ENCODE measurements around the gene NUDT14. TPM values are rescaled to one million over a fixed set of nuclear protein-coding genes. Genes with fewer than 3 reads are reported as not detected.

Gene NUDT14
- total RNA-seq, 1 donor from 2014 or later = 39.1 TPM

DNA sequence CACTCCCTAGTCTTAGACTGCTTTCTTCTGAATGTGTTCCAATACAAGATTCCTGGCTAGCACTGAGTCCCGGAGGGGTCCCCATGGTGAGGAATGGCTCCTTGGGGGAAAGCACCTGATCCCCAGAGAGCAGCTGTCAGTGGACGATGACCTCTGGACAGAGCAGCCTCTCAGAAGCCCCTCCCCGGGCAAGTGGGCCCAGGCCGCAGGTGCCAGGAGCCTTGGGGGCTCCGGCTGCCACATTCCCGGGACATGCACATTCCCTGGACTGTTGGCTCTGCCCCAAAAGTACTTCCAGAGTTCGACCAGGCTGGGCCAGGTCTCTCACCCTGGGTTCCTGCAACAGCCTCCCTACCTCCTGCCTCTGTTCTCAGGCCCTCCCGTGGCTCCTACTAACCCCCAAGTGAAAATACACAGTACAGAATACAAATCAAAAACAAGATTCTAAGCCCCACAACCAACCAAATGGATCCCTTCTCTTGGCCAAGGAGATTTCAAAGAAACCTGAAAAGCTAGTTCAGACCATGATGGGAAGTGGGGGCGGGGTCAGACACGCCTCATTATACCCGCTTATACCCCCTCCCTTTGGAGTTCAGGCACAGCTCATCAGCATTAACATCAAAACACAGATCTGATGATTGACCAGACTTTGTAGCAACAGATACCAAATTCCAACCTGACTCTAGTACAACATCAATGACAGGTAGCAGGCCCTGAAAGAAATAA lies 43.9 kb upstream of the NUDT14 start:
- H3K27me3 Mint-ChIP-seq (ENCODE audit: unreplicated experiment) = no peaks in the 10 kb centered on the region
- no peak overlapping the region for H3K27ac Mint-ChIP-seq (ENCODE audit: unreplicated experiment)
- TF ChIP-seq, protein P1, sequence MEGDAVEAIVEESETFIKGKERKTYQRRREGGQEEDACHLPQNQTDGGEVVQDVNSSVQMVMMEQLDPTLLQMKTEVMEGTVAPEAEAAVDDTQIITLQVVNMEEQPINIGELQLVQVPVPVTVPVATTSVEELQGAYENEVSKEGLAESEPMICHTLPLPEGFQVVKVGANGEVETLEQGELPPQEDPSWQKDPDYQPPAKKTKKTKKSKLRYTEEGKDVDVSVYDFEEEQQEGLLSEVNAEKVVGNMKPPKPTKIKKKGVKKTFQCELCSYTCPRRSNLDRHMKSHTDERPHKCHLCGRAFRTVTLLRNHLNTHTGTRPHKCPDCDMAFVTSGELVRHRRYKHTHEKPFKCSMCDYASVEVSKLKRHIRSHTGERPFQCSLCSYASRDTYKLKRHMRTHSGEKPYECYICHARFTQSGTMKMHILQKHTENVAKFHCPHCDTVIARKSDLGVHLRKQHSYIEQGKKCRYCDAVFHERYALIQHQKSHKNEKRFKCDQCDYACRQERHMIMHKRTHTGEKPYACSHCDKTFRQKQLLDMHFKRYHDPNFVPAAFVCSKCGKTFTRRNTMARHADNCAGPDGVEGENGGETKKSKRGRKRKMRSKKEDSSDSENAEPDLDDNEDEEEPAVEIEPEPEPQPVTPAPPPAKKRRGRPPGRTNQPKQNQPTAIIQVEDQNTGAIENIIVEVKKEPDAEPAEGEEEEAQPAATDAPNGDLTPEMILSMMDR (IDR thresholded peaks at IDR 0.05) = no peak
- no peaks in the 10 kb centered on the region for H3K9me3 Mint-ChIP-seq (ENCODE audit: unreplicated experiment)
- DNase-seq (ENCODE audit: extremely low spot score, unreplicated experiment) = no peak
- no peak overlapping the region for H3K4me3 Mint-ChIP-seq (ENCODE audit: unreplicated experiment)
- peaks cover 21% of the 10 kb centered on the region for H3K36me3 Mint-ChIP-seq (ENCODE audit: unreplicated experiment)
- no peaks in the 10 kb centered on the region for H3K4me1 Mint-ChIP-seq (ENCODE audit: unreplicated experiment)

DNA sequence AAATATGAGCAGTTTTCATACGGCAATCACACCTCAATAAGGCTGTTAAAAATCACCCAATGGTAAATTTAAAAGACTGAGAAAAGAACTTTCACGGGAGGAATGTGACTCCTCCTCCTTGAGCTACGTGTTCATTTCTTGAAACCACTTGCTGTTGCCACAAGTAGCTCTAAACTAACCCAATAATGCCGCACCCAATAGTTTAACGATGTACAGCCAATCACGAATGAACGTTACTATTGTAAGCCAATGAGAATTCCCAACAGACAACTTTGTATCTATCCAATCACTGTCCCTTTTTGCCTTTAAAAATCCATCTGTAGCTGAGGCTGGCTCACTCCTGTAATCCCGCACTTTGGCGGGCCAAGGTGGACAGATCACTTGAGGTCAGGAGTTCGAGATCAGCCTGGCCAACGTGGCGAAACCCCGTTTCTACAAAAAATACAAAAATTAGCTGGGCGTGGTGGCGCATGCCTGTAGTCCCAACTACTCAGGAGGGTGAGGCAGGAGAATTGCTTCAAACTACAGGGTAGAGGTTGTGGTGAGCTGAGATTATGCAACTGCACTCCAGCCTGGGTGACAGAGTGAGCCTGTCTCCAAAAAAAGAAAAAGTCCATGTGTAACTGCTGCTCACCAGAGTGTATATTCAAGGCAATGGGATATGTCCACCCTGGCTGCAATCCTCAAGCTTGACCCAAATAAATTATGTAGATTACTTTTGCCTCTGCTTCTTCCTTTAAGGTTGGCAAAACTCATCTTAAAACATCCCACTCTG lies 42.8 kb upstream of the NUDT14 start:
- no peaks in the 10 kb centered on the region for H3K27me3 Mint-ChIP-seq (ENCODE audit: unreplicated experiment)
- no peak overlapping the region for H3K27ac Mint-ChIP-seq (ENCODE audit: unreplicated experiment)
- TF ChIP-seq, protein P1 (IDR thresholded peaks at IDR 0.05) = no peak
- DNase-seq (ENCODE audit: extremely low spot score, unreplicated experiment) = no peak
- no peaks in the 10 kb centered on the region for H3K4me1 Mint-ChIP-seq (ENCODE audit: unreplicated experiment)
- no peaks in the 10 kb centered on the region for H3K9me3 Mint-ChIP-seq (ENCODE audit: unreplicated experiment)
- peaks cover 27% of the 10 kb centered on the region for H3K36me3 Mint-ChIP-seq (ENCODE audit: unreplicated experiment)
- no peak overlapping the region for H3K4me3 Mint-ChIP-seq (ENCODE audit: unreplicated experiment)

DNA sequence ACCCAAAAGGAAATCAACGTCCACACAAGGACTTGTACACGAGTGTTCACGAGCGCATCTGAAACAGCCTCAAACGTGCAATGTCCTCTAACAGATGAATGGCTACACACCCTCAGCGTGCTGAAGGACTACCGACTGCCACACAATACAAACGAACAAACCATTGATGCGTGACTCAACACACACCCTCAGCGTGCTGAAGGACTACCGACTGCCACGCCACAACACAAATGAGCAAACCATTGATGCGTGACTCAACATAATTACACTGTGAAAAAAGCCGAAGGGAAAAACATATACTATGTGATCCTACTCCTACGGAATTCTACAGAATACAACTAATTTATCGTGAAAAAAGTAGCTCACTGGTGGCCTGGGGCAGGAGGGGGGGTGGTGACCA lies 42.1 kb upstream of the NUDT14 start:
- DNase-seq (ENCODE audit: extremely low spot score, unreplicated experiment) = no peak
- peaks cover 30% of the 10 kb centered on the region for H3K36me3 Mint-ChIP-seq (ENCODE audit: unreplicated experiment)
- no peaks in the 10 kb centered on the region for H3K27me3 Mint-ChIP-seq (ENCODE audit: unreplicated experiment)
- no peaks in the 10 kb centered on the region for H3K4me1 Mint-ChIP-seq (ENCODE audit: unreplicated experiment)
- H3K4me3 Mint-ChIP-seq (ENCODE audit: unreplicated experiment) = no peak overlapping the region
- no peak overlapping the region for H3K27ac Mint-ChIP-seq (ENCODE audit: unreplicated experiment)
- TF ChIP-seq, protein P1 (IDR thresholded peaks at IDR 0.05) = no peak
- H3K9me3 Mint-ChIP-seq (ENCODE audit: unreplicated experiment) = no peaks in the 10 kb centered on the region

DNA sequence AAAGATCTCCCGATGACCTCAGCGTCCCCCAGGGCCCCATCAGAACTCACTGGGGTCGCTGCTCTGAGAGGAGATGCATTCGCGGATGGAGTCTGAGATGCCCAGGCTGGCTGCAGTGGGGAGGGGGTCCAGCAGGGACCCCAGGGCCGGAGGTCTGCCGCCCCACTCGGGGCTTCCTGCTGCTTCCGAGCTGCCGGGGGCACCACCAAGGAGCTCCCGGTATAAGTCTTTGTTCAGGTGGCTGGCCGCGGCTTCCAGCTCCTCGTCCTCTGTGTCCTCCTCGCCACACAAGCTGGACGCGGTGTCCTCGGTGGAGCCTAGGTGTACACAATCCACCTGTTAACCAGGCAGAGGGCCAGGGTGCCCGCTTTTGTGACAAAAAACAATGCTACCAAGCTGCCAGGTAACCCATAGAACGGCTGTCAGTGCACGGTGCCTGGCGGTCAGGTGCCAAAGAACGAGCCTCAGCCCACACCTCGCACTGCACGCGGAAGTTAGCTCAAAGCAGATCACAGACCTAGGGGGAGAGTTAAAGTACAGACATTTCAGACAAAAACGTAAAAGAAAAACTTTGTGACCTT lies 40.6 kb upstream of the NUDT14 start:
- H3K27ac Mint-ChIP-seq (ENCODE audit: unreplicated experiment) = no peak overlapping the region
- TF ChIP-seq, protein P1 (IDR thresholded peaks at IDR 0.05) = no peak
- H3K36me3 Mint-ChIP-seq (ENCODE audit: unreplicated experiment) = peaks cover 25% of the 10 kb centered on the region
- H3K4me3 Mint-ChIP-seq (ENCODE audit: unreplicated experiment) = no peak overlapping the region
- no peaks in the 10 kb centered on the region for H3K27me3 Mint-ChIP-seq (ENCODE audit: unreplicated experiment)
- no peak for DNase-seq (ENCODE audit: extremely low spot score, unreplicated experiment)
- no peaks in the 10 kb centered on the region for H3K4me1 Mint-ChIP-seq (ENCODE audit: unreplicated experiment)
- H3K9me3 Mint-ChIP-seq (ENCODE audit: unreplicated experiment) = no peaks in the 10 kb centered on the region
